ENCODE results near the gene ERVFRD-1.

GRCh38 chr6:11096109-11096508, 15.4 kb downstream of the ERVFRD-1 start:
- no peak for TF ChIP-seq ZNF121 (tag by site-specific recombination; IDR thresholded peaks at IDR 0.05)
- TF ChIP-seq ZEB2 (tag by site-specific recombination; IDR thresholded peaks at IDR 0.05): no peak
- no peak for TF ChIP-seq CTCF (tag by site-specific recombination; IDR thresholded peaks at IDR 0.05)
- no peak for TF ChIP-seq ZNF274 (IDR thresholded peaks at IDR 0.05; ENCODE audit: low read length)
- no peak for TF ChIP-seq ZNF274 (tag by site-specific recombination; IDR thresholded peaks at IDR 0.05; ENCODE audit: borderline replicate concordance)
- no peak for TF ChIP-seq PATZ1 (tag by site-specific recombination; IDR thresholded peaks at IDR 0.05)
